Retinal pigment epithelial cell (primary cell): ENCODE measurements around the gene SMPX.

Source experiments
- DNase-seq: peaks from one replicate; pipeline ENCODE4 v3.0.0-alpha.2; 2010; ENCODE audit warnings: low read depth
- H3K4me3 ChIP-seq: 2 replicates; pipeline ENCODE4 v1.5.1; 2011; ENCODE audit warnings: mild to moderate bottlenecking, low read length, control low read depth, moderate library complexity
- CTCF ChIP-seq: conservative IDR thresholded peaks from 2 replicates; pipeline ENCODE4 v1.5.1; 2011; ENCODE audit warnings: low read depth, low read length, control low read depth, inconsistent platforms

SMPX gene

DNA sequence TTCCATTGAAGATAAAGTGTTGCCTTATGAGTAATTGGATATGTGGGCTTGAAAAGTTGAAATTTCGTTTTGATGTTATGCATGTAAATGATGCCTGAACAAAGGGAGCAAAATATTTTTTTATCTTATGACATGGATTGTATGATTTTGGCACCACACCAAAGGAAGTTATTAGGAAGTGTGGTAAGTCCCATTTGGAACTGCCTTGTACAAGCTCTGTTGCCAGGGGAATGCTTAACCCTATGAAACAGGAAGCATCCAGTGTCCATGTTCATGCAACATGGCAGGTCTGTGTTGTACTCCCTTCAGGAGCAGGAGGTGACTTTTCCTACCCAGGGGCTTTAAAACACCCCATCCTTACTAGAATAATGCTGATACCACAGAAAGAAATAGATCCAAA is 13.2 kb downstream of the SMPX start:
- TF ChIP-seq CTCF = no peak
- no peak for DNase-seq
- H3K4me3 ChIP-seq = no peak overlapping the region

GRCh38 chrX:21744060-21744459 is 13.9 kb downstream of the SMPX start:
- no peak for TF ChIP-seq CTCF
- no peak overlapping the region for H3K4me3 ChIP-seq

DNA sequence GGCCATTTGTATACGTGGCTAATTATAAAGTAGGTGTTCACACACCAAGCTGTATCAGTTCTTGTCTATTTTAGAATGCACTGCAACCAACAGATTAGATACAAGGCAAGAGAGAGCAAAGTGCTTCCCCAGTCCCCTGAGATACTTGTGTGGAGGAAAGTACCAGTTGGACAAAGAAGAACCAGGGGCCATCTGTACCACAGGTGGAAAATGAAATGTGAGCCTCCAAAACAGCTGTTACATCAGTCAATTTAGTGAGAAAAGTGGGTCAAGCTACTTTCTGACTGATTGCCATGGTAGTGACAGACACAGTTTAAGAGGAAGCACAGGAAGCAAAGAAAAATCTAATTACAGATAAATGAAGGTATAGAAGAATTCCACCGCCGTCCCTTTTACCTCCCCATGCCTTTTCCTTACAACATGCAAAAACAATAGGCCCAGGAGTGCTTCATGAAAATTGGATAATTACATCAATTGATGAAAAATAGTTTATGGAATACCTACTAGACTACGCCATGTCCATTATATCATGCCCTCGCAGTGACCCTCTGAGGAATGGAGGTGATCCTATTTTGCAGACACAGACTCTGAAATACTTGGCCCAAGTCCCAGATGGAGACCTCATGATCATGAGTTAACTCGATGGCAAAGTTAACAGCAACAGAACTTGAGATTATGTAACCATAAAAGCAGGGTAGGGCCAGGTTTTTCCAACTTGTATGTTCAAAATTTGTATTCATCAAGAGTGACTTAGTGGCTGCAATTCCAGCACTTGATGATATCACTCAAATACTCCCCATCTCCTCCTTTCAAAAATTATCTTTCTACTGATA is 15.8 kb downstream of the SMPX start:
- no peak overlapping the region for H3K4me3 ChIP-seq
- TF ChIP-seq CTCF = no peak
- DNase-seq = peak; percentile 94

More at GRCh38 chrX:21744060-21744459, 13.9 kb downstream of the SMPX start:
- DNase-seq = no peak

GRCh38 chrX:21741364-21741763 is 16.6 kb downstream of the SMPX start:
- DNase-seq = peak; percentile 88
- no peak overlapping the region for H3K4me3 ChIP-seq
- no peak for TF ChIP-seq CTCF

DNA sequence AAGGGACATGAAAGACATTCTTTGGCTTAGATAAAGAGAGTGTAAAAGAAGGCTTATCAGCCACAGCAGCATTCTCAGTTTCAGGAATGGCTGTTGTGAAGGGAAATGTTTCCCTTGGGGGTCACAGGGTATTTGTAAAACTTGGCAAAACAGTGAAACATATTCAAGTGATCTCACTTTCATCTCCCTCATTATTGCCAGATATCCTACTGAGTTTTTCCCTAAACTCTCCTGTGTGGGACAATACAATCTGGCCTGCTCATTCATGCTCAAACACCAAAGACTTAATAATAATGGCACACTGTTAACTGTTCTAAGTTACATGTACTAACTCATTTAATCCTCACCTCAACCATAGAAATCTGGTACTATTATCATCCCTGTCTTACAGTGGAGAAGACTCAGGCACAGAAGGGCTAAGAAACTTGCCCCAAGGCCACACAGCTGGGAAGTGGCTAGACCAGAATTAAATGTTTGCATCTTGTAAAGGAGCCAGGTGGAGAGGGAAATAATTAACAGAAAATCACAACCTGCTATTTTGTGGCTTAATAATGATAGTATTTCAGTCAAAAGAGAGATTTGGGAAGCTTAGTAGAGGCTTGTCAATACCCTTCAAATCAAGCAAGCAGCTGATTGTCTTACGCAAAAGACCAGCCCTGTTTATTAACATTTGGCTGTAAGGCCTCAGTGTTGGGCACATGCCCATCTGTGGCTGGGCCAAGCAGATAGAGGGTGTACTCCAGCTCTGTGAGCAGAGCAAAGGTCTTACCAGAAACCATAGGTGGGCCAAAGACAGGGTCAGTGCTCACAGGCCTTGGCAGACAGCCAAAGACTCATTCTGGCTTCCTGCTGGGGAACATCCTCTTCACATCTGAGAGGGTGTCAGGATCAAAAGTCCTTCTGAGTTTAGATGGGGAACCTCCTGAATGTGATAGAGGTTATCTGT is 17.3 kb downstream of the SMPX start:
- no peak for DNase-seq
- no peak overlapping the region for H3K4me3 ChIP-seq
- no peak for TF ChIP-seq CTCF

GRCh38 chrX:21738950-21739287 is 19.0 kb downstream of the SMPX start:
- no peak for DNase-seq
- no peak overlapping the region for H3K4me3 ChIP-seq
- no peak for TF ChIP-seq CTCF
